Activated CD8-positive, alpha-beta memory T cell treated with anti-CD3 and anti-CD28 coated beads for 1 hour (primary cell): Measurements from ENCODE around the gene DYNC2LI1.

Source experiments
- DNase-seq, 2 donors: peaks; one replicate each; pipeline ENCODE4 v3.0.0-alpha.2; 2020; ENCODE audit warnings: low read depth in 1 of 2; ENCODE audit errors: extremely low read depth in 1 of 2

DYNC2LI1 gene

GRCh38 chr2:43762286-43762685 lies 11.6 kb upstream of the DYNC2LI1 start:
- no peak for DNase-seq

GRCh38 chr2:43763091-43763490 lies 10.7 kb upstream of the DYNC2LI1 start:
- no peak for DNase-seq

- no peak for DNase-seq
These were observed 9.6 kb upstream of the DYNC2LI1 start for GRCh38 chr2:43764086-43764705.

- no peak for DNase-seq
These were observed 7.8 kb upstream of the DYNC2LI1 start for GRCh38 chr2:43766006-43766405.

GRCh38 chr2:43774617-43775016 lies 778 bp downstream of the DYNC2LI1 start:
- no peak for DNase-seq

- DNase-seq, result no peak
These were observed 2.5 kb downstream of the DYNC2LI1 start for GRCh38 chr2:43776324-43776723.

GRCh38 chr2:43777306-43777926 lies 3.6 kb downstream of the DYNC2LI1 start:
- no peak for DNase-seq

GRCh38 chr2:43778233-43778632 lies 4.4 kb downstream of the DYNC2LI1 start:
- DNase-seq, result no peak

GRCh38 chr2:43787895-43788294 lies 14.1 kb downstream of the DYNC2LI1 start:
- DNase-seq, result no peak

GRCh38 chr2:43788646-43789045 lies 14.8 kb downstream of the DYNC2LI1 start:
- no peak for DNase-seq

GRCh38 chr2:43790147-43790546 lies 16.3 kb downstream of the DYNC2LI1 start:
- no peak for DNase-seq

GRCh38 chr2:43791035-43791765 lies 17.4 kb downstream of the DYNC2LI1 start:
- no peak for DNase-seq

- DNase-seq, result no peak
These were observed 18.8 kb downstream of the DYNC2LI1 start for GRCh38 chr2:43792653-43793052.

- no peak for DNase-seq
These were observed 21.1 kb downstream of the DYNC2LI1 start for GRCh38 chr2:43794956-43795355.

- DNase-seq, result no peak
These were observed 22.4 kb downstream of the DYNC2LI1 start for GRCh38 chr2:43796206-43796605.

- no peak for DNase-seq
These were observed 24.5 kb downstream of the DYNC2LI1 start for GRCh38 chr2:43798300-43798699.

GRCh38 chr2:43800894-43801293 lies 27.1 kb downstream of the DYNC2LI1 start:
- DNase-seq, result no peak

- no peak for DNase-seq
These were observed 28.3 kb downstream of the DYNC2LI1 start for GRCh38 chr2:43802135-43802534.

GRCh38 chr2:43803113-43803512 lies 29.3 kb downstream of the DYNC2LI1 start:
- no peak for DNase-seq

- DNase-seq, result no peak
These were observed 32.8 kb downstream of the DYNC2LI1 start for GRCh38 chr2:43806719-43807031.

- DNase-seq, result no peak
These were observed 36.6 kb downstream of the DYNC2LI1 start for GRCh38 chr2:43810452-43810851.

GRCh38 chr2:43810888-43811287 lies 37.0 kb downstream of the DYNC2LI1 start:
- DNase-seq, result no peak
